Inflammatory macrophage (primary cell): ENCODE results near the gene ZNG1F.
"Not testable (repeated sequence)": the region's sequence is repeated elsewhere in the genome, so short reads cannot be mapped to it uniquely, and the experiment has no call there.

Experiments
- DNase-seq, 2 donors: peaks; one replicate each; pipeline ENCODE4 v3.0.0-alpha.2; 2020 to 2022

The ZNG1F gene

DNA sequence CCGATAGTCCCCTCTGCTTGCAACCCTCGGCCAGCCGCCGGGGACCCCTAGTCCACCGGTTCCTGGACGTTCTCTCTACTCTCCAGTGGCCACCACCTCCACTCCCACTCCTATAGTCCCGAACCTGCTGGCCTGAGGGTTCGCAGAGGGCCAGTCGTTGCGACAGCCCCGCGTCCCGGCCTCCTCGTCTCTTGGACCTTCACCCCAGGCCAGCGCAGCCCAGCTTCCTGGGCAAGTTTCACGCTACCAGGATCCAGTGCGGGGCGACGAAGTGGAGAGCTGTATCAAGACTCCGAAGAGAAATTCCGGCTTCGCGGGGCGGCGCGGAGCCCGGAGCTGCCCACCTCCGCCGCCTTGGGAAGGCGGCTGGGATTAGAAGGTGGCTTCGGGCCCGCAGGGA lies 65.7 kb downstream of the ZNG1F start:
- not testable (repeated sequence) for DNase-seq

DNA sequence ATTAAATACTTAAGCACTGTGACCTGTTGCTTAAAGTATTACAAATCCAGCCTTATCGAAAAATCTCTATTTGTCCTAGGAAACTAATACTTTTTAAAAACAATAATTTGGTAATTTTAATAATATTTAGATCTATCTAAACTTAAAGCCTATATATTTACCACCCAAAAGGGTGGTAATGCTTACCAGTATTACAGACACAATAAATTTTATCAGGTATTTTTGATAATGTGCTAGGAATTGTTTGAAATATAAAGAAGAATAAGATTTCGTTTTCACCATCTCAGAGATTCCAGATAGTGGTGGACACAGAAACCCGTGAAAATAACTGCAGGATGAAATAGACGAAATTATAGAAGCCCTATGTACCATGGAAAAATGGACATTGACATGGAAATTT lies 68.4 kb downstream of the ZNG1F start:
- DNase-seq, result not testable (repeated sequence)

DNA sequence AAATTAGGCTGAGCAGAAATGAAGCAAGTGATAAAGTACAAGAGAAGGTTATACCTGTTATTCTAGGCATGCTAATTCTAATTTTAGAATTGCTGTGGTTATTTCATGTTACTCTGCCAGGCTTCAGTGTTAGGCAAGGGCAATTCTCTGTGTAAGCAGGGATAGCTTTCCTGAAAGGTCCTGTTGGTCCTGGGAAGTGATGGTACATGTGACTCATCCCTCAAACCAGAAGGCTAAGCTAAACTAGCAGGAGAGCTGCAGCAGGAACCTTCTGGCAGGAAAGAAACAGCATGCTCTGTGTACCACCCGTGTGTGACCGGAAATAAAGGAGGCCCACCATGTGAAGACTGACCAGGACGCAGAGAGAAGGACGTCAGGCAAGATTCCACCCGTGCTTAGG lies 69.4 kb downstream of the ZNG1F start:
- DNase-seq, result not testable (repeated sequence)

DNA sequence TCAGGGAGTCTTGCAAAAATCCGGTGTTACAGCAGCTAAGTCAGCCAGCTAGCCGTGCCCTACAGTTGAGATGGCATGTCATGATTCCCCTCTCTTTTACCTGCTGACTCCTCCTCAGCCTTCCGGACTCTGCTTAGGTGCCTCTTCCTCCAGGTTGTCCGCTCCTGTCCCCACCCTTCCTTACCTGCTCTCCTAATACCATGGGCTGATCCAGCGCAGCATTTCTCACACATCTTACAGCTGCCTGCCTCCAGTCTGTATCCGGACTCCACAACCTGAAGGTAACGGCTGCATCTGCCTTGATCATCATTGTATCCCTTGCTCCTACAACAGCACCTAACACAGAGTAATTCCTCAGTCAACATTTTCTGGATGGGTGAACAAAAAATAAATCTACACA lies 69.8 kb downstream of the ZNG1F start:
- DNase-seq, result not testable (repeated sequence)

DNA sequence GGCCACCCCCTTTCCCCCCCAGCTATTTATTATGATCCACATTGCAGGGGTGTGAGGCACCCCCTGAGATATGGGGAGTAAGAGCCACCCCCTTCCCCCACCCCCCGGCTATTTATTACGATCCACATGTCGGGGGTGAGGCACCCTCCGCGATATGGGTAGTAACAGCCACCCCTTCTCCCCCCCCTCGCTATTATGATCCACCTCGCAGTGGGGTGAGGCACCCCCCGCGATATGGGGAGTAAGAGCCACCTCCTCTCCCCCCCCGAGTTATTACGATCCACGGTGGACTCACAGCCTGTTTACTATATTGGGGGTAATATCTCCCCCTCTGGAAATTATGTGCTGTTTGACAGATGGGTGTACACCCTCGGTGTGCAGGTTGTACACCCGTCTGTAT lies 75.8 kb downstream of the ZNG1F start:
- not testable (repeated sequence) for DNase-seq

DNA sequence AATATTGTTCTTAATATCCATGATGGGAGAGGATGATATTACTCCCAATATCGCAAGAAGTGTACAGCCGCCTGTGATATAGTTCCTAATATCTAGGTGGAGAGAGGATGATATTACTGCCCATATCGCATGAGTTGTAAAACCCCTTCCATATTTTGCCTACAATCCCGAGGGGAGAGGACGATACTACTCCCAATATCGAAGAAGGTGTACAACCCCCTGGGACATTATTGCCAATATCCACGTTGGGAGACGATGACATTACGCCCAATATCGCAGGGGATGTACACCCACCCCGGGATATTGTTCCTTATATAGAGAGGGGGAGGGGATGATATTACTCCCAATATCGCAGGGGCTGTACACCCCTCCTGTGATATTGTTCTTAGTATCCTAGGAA lies 77.7 kb downstream of the ZNG1F start:
- DNase-seq, result not testable (repeated sequence)

DNA sequence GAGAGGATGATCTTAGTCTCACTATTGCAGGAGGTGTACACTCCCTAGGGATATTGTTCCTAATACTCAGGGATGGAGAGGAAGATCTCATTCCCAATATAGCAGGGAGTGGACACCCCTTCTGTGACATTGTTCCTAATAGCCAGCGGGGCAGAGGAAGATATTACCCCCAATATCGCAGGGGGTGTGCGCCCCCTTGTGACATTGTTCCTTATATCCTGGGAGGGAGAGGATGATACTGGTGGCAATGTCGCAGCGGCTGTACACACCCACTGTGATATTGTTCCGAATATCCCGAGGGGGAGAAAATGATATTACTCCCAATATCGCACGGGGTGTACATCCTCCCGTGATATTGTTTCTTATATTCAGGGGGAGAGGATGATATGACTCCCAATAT lies 78.2 kb downstream of the ZNG1F start:
- peak in 1 of 2 donors; percentile 3 for DNase-seq

DNA sequence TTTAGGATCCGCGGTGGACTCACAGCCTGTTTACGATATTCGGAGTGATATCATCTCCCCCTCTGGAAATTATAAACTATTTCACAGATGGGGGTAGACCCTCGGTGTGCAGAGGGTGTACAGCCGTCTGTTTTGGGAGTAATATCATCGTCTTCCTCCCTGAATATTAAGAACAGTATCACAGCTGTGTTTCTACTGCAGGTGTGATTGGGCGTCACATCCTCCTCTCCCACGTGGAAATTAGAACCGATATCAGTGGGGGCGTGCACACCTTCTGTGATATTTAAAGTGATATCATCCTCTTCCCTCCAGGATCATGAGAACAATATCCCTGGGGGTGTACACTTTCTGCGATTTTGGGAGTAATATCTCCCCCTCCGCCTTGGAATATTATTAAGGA lies 79.9 kb downstream of the ZNG1F start:
- DNase-seq, result not testable (repeated sequence)

DNA sequence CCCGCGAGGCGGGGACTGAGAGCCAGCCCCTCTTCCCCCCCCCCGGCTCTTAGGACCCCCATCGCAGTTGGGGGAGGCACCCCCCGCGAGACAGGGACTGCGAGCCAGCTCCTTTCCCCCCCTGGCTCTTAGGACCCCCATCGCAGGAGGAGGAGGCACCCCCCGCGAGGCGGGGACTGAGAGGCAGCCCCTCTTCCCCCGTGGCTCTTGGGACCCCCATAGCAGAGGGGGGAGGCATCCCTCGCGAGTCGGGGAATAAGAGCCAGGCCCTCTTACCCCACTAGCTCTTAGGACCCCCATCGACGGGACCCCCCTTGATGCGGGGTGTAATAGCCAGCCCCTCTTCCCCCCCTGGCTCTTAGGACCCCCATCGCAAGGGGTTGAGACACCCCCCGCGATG lies 80.3 kb downstream of the ZNG1F start:
- DNase-seq, result not testable (repeated sequence)

DNA sequence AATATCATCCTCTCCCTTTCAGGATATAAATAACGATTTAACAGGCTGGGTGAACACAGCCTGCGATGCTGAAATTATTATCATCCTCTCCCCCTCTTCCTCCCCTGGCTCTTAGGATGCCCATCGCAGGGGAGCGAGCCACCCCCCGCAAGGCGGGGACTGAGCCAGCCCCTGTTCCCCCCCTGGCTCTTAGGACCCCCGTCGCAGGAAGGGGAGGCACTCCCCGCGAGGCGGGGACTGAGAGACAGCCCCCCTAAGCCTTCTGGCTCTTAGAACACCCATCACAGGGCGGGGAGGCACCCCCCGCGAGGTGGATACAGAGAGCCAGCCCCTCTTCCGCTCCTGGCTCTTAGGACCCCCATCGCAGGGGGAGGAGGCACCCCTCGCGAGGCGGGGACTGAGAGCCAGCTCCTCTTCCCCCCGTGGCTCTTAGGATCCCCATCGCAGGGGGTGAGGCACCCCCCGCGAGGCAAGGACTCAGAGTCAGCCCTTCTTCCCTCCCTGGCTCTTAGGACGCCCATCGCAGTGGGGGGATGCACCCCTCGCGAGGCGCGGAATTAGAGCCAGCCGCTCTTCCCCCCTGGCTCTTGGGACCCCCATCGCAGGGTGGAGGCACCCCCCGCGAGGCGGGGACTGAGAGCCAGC lies 82.5 kb downstream of the ZNG1F start:
- DNase-seq, result not testable (repeated sequence)

DNA sequence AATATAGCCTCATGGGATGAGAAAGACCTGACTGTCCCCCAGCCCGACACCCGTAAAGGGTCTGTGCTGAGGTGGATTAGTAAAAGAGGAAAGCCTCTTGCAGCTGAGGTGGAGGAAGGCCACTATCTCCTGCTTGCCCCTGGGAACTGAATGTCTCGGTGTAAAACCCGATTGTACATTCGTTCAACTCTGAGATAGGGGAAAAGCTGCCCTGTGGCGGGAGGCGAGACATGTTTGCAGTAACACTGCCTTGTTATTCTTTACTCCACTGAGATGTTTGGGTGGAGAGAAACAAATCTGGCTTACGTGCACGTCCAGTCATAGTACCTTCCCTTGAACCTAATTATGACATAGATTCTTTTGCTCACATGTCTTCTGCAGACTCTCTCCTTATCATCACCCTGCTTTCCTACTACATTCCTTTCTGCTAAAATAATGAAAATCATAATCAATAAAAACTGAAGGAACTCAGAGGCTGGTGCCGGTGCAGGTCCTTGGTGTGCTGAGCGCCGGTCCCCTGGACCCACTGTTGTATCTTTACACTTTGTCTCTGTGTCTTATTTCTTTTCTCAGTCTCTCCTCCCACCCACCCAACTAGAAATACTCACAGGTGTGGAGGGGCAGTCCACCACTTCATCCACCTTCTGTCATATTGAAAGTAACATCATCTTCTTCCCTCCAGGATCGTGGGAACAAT lies 83.4 kb downstream of the ZNG1F start:
- not testable (repeated sequence) for DNase-seq

DNA sequence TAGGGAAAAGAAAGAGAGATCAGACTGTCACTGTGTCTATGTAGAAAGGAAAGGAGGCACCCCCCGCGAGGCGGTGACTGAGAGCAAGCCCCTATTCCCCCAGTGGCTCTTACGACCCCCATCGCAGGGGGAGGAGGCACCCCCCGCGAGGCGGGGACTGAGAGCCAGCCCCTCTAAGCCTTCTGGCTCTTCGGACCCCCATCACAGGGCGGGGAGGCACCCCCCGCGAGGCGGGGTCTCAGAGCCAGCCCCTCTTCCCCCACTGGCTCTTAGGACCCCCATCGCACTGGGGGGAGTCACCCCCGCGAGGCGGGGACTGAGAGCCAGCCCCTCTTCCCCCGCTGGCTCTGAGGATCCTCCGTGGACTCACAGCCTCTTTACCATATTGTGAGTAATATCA lies 84.6 kb downstream of the ZNG1F start:
- not testable (repeated sequence) for DNase-seq

DNA sequence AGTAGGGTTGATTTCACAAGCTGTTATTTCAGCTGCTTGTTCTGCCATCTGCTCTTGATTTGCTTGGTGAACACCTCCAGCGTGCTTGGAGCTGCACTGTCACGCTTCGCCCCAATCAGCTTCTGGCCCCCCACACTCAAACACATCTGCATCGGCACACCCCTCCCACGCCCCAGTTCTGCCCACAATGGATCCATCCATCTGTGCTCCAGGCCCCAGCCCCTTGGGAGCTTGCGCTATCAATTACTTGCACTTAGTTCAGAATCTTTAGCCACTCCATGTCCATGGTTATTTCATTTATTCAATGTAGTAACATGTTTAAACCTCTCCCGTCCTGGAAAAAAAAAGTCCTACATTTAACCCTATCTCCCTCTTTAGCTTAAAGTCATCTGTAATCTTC lies 88.6 kb downstream of the ZNG1F start:
- DNase-seq, result not testable (repeated sequence)

DNA sequence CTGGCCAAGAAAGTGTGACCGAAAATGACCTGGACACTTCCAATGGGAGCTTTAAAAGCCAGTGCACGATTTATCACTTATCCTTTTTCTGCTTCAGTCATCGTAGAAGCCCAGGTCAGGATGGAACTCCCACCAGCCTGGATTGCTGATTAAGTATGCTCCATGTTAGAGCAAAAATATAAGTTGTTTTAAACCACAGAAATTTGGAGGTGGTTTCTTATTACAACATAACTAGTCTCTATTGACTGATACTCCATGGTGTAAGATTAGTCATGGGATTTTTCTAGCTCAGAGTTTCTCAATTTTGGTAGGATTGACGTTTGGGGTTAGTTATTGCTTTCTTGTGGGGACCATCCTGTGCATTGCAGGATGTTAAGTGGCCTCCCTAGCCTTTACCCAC lies 90.4 kb downstream of the ZNG1F start:
- DNase-seq, result peak in 1 of 2 donors; percentile 8

DNA sequence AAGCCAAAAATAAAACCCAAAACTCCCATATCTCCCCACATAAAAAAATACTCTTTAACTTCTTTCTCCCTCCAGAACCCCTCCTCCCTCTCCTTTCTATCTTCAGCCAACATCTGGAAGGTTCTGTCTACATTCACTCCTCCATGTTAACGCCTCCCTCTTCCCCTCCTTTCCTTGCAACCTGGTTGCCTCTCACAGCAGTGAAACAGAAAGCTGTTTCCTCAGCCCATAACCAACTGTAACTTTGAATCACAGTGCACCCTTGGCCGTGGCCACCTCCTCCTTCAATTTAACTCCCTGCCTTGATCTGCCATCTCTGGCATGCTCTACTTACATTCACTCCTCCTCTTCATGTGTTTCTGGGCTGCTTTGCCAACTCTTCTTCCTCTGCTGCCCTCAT lies 94.1 kb downstream of the ZNG1F start:
- not testable (repeated sequence) for DNase-seq

DNA sequence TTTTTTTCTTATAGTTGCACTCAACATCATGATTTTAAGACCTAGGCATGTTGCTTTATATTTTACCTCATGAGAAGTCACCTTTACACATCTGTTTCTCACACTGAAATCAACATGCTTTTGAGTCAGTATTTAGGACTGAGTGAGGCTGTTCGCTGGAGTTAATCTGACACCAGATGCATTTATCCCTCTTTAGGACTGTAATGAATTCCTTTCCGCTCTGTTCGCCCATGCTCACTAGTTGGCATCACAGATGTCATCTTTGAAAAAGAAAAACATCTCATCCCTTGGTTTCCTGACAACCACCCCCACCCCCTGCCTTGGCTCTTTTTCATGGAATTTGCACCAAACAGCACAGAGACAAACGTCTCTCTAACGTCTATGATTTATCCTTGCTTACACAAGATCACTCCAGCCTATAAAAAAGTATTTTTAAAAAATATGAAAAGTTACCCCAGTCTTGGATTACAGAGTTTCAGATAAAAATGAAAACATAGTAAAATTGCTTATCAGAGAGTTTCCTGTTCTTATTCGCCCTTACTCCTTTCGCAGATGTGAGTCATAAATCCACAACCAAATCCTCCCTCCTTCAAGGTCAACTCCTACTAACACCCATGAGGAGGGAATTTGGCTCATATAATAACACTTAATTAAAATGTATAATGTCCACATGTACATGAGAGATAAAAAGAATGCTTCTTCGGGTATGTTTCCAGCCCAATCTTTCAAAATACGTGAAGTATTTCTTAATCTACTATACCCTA lies 94.9 kb downstream of the ZNG1F start:
- DNase-seq, result not testable (repeated sequence)

DNA sequence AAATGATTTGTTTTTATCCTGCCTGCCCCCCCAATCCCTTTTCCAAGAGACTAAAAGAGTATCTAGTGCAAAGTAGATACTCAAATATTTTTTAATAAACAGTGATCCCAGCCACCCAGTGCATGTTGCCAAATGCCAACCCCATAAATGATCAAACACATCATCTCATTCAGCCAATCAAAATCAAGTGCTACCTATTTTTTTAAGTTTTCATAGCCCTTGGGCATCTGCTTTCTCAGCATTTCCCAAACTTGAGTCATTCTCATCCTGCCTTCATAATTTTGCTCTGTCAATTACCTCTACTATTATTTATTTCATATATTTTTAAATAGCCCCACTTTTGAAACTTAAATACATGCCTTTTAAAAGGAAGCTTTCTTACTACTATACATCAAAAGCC lies 98.2 kb downstream of the ZNG1F start:
- not testable (repeated sequence) for DNase-seq

DNA sequence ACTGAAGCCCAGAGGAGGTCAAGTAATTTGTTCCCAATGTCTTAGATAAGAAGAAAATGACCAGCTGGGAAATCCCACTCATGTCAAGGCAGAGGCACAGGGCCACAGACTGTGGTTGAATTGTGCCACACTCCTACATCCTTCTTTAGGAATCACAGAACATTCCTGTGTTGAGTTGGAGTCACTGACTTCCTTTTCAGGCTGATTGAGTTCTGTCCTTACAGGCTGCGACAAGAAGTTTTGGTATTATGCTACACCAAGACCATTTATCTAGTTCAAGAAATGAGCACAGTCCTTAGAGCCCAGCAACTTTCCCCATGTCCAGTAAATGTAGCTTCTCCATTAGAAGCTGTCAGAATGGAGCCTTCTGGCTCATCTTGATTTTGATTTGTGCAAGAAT lies 98.7 kb downstream of the ZNG1F start:
- DNase-seq, result not testable (repeated sequence)

DNA sequence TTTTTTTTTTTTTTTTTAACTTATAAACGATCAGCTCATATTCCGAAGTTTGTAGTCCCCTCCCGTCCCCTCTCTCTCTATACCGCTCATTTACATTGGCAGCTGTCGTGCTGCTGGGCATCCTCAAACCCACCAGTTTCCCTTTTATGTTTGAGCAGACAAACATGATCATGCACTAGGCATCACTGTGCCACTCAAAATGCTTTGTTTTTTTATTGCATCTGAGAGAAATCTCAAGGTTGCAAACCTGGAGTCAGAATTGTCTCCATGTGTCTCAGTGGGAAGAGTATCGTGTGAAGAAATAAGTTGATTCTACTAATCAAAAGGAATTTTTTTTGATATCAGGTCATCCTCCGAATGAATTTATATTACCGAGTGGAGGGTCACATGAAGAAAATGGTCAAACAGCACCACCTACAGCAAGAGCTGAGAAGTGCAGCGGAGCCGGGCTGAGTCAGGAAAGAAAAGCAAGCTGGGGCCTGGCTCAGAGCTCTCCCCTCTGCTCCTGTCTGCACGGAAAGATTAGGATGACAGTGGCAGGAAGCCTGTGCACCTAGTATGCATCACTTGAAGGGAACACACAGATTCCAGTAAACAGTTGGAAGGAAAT lies 100.6 kb downstream of the ZNG1F start:
- not testable (repeated sequence) for DNase-seq

DNA sequence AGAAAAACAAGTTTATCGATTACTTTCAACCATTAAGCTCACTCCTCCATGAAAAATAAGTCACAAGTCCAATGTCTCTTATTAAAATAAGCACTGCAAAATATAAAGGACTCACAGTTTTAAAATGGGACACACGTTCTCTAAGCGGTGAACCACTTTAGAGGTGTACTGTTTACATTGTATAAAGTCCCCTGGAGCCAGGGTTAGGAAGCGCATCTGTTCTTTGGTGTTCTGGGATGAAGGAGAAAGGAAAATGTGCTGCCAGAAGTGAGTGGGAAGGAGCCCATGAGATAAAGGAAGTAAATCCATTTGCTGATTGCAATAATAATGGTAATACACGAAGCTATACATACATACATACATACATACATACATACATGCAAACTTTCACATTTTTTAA lies 101.2 kb downstream of the ZNG1F start:
- DNase-seq, result not testable (repeated sequence)

DNA sequence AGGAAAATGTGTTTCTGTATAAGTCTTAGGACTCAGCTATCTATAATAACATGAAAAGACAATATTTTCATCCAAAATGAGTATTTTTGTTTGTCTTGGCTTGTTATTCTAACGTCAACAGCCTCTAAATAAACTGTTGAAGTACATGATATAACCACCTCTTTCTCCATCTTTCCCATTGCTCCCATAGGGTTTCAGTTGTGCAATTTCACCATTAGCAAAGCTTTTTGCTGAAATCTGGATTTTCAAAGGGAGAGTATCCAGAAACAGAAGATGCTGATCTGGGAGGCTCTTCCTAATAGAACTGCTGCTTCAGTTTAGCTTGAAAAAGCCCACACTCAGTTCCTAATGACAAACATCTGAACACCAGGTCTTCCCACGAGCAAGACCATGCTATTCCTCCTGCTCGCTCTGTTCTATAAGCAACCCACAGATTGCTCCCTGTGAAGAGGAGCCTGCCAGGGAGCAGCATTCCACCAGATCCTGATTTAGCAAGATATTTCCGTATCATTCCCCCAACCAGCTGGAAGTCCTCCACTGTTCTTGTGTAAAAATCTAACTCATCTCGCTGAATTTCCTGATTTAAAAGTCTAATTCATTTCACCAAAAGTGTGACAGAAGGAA lies 101.8 kb downstream of the ZNG1F start:
- DNase-seq, result not testable (repeated sequence)

DNA sequence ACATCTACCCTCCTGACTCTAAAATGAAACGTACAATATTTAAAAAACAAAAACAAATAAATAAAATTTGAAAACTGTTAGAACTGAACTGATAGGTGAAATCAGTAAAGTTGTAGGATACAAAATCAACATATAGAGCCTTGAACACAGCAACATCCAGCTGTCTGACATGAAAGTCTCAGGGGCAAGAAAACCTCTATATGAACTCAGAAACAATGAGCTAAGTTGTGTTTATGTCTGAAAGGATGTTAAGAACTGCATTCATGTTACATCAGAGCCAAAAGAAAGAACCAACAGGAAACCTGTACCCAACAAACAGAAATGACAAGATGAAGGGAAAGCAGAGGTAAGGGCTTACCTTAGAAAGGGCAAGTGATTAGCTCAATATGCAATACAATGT lies 102.4 kb downstream of the ZNG1F start:
- DNase-seq, result not testable (repeated sequence)

DNA sequence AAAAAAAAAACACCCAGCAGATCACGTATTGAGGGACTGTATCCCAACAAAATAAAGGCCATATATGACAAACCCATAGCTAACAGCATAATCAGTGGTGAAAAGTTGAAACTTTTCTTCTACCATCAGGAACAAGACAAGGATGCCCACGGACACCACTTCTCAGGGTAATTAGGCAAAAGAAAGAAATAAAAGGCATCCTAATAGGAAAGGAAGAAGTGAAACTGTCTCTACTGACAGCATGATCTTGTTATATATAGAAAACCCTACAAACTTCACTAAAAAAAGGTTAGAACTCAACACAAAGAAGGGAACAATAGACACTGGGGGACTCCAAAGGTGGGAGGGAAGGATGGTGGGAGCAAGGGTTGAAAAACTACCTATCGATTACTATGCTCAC lies 102.9 kb downstream of the ZNG1F start:
- DNase-seq, result not testable (repeated sequence)
